Endothelial cell (in vitro differentiated cells): Measurements from ENCODE around the gene SULT2B1. TPM values are rescaled to one million over a fixed set of nuclear protein-coding genes. Genes with fewer than 3 reads are reported as not detected.

Source experiments
- DNase-seq: peaks from one replicate; pipeline ENCODE4 v3.0.0; 2021; ENCODE audit warnings: low spot score
- H3K27ac Mint-ChIP-seq: one replicate; pipeline ENCODE4 v1.8.0; 2021; ENCODE audit warnings: mixed read lengths, inconsistent platforms; ENCODE audit not compliant: unreplicated experiment
- H3K27me3 Mint-ChIP-seq: one replicate; pipeline ENCODE4 v1.8.0; 2021; ENCODE audit warnings: mild to moderate bottlenecking, moderate library complexity, mixed read lengths, inconsistent platforms; ENCODE audit not compliant: unreplicated experiment
- H3K36me3 Mint-ChIP-seq: one replicate; pipeline ENCODE4 v1.8.0; 2021; ENCODE audit warnings: mild to moderate bottlenecking, low read depth, mixed read lengths, inconsistent platforms; ENCODE audit not compliant: unreplicated experiment
- H3K4me1 Mint-ChIP-seq: one replicate; pipeline ENCODE4 v1.8.0; 2021; ENCODE audit warnings: mild to moderate bottlenecking, mixed read lengths, inconsistent platforms; ENCODE audit not compliant: unreplicated experiment
- H3K4me3 Mint-ChIP-seq: one replicate; pipeline ENCODE4 v1.8.0; 2021; ENCODE audit warnings: mild to moderate bottlenecking, mixed read lengths, inconsistent platforms; ENCODE audit not compliant: unreplicated experiment
- H3K9me3 Mint-ChIP-seq: one replicate; pipeline ENCODE4 v1.8.0; 2021; ENCODE audit warnings: mixed read lengths, inconsistent platforms; ENCODE audit not compliant: unreplicated experiment
- total RNA-seq: library from RNA; stranded (reverse); fragmentation: NEBNext Ultra II Directional; extraction: Animal tissue kit (Norgen Biotek cat#: 25700); gene quantifications from one replicate; pipeline ENCODE4 v1.2.1, GENCODE V29; 2021; ENCODE audit not compliant: unreplicated experiment
- TF ChIP-seq, protein P1 (sequence below): fragments of 200-600 bp; sonication (generic); IDR thresholded peaks from one replicate; pipeline ENCODE4 v1.5.0; 2021; ENCODE audit warnings: antibody characterized with exemption; ENCODE audit not compliant: unreplicated experiment

Gene SULT2B1
- total RNA-seq, 1 donor from 2014 or later: 0.62 TPM

GRCh38 chr19:48648134-48648533, 96.2 kb downstream of the SULT2B1 start:
- TF ChIP-seq, protein P1, sequence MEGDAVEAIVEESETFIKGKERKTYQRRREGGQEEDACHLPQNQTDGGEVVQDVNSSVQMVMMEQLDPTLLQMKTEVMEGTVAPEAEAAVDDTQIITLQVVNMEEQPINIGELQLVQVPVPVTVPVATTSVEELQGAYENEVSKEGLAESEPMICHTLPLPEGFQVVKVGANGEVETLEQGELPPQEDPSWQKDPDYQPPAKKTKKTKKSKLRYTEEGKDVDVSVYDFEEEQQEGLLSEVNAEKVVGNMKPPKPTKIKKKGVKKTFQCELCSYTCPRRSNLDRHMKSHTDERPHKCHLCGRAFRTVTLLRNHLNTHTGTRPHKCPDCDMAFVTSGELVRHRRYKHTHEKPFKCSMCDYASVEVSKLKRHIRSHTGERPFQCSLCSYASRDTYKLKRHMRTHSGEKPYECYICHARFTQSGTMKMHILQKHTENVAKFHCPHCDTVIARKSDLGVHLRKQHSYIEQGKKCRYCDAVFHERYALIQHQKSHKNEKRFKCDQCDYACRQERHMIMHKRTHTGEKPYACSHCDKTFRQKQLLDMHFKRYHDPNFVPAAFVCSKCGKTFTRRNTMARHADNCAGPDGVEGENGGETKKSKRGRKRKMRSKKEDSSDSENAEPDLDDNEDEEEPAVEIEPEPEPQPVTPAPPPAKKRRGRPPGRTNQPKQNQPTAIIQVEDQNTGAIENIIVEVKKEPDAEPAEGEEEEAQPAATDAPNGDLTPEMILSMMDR: no peak
- no peak for DNase-seq
- Mint-ChIP-seq H3K27ac (no peak overlapping the region), H3K4me1 (peaks cover 12% of the 10 kb centered on the region), H3K9me3 (no peaks in the 10 kb centered on the region), H3K36me3 (no peaks in the 10 kb centered on the region), H3K27me3 (peaks cover 5% of the 10 kb centered on the region), H3K4me3 (no peak overlapping the region)

Other genes with a start within 250 kb of the SULT2B1 start
- gene EMP3, start 226.6 kb upstream of the SULT2B1 start, total RNA-seq: 10.0 TPM
- 8.5 TPM for gene TMEM143, start 188.2 kb upstream of the SULT2B1 start, total RNA-seq
- gene SYNGR4, start 187.8 kb upstream of the SULT2B1 start, total RNA-seq: not detected
- gene KDELR1, start 160.6 kb upstream of the SULT2B1 start, total RNA-seq: 325 TPM
- gene GRIN2D, start 158.5 kb upstream of the SULT2B1 start, total RNA-seq: 25.2 TPM
- gene GRWD1, start 106.2 kb upstream of the SULT2B1 start, total RNA-seq: 38.4 TPM
- 0.95 TPM for gene KCNJ14, start 96.6 kb upstream of the SULT2B1 start, total RNA-seq
- gene CYTH2, start 82.8 kb upstream of the SULT2B1 start, total RNA-seq: 165 TPM
- 3.0 TPM for gene LMTK3, start 40.3 kb upstream of the SULT2B1 start, total RNA-seq
- gene SPACA4, start 54.6 kb downstream of the SULT2B1 start, total RNA-seq: not detected
- 0.64 TPM for gene FAM83E, start 62.9 kb downstream of the SULT2B1 start, total RNA-seq
- gene RPL18, start 67.0 kb downstream of the SULT2B1 start, total RNA-seq: 1,683 TPM
- gene SPHK2, start 67.3 kb downstream of the SULT2B1 start, total RNA-seq: 24.7 TPM
- gene DBP, start 85.2 kb downstream of the SULT2B1 start, total RNA-seq: 4.3 TPM
- 11.9 TPM for gene CA11, start 94.0 kb downstream of the SULT2B1 start, total RNA-seq
- gene NTN5, start 120.8 kb downstream of the SULT2B1 start, total RNA-seq: 0.21 TPM
- 1.5 TPM for gene FUT2, start 143.8 kb downstream of the SULT2B1 start, total RNA-seq
- gene MAMSTR, start 167.6 kb downstream of the SULT2B1 start, total RNA-seq: 1.5 TPM
- gene RASIP1, start 188.4 kb downstream of the SULT2B1 start, total RNA-seq: 192 TPM
- 3.3 TPM for gene IZUMO1, start 194.7 kb downstream of the SULT2B1 start, total RNA-seq
- 5.7 TPM for gene FUT1, start 200.5 kb downstream of the SULT2B1 start, total RNA-seq
- not detected for gene FGF21, start 203.4 kb downstream of the SULT2B1 start, total RNA-seq